NCI-H1436 treated with DMSO at 0.1 percent for 48 hours (cell line): ENCODE results near the gene PRKAR1B.

Experiments used
- DNase-seq: peaks from one replicate; lab custom pipeline; 2025; lab: John Stamatoyannopoulos, UW

Gene PRKAR1B

GRCh38 chr7:519484-520390 is 207.3 kb downstream of the PRKAR1B start, which contains the start of gene PDGFA:
Gene PDGFA, minus strand, starts transcription at chr7:519846. Its CDS starts 845 bp downstream, at chr7:519001.
- no peak for DNase-seq

DNA sequence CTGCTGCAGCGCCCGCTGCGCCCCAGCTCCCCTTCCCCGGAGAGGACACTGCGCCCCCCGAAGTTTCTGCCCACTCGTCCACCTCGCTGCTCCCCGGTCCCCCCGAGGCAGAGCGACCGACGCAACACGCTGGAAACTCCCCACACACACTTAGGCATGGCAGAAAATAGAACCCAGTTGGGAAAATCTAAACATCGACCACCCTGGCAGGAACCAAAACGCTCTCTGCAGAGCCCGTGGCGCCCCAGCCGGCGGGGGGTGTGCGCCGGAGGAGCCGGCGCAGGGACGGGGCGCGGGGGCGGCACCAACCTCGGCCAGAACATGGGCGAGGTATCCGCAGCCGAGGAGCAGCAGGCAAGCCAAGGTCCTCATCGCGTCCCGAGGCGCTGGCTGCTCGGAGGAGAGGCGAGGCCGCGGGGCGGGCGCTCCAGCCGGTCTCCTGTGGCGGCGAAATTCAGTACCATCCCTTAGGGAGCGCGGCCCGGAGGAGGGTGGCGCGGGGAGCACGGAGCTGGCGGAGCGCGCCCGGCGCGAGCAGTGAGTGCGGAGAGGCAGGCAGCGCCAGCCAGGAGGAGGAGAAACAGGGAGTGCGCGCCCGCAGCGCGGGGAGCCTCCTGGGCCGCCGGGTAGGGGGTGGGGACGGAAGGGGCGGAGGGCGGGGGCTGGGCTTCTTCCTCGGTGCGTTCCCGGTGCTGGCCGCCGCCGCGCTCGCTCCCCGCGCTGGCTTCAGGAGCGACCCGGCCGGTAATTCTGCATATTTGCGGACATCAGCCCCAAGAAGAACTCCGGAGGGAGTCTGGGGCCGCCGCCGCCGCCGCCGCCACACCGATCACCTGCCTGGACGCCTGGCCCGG is 208.2 kb downstream of the PRKAR1B start:
- no peak for DNase-seq

- DNase-seq: no peak
These were observed 209.1 kb downstream of the PRKAR1B start for GRCh38 chr7:517774-518629.

DNA sequence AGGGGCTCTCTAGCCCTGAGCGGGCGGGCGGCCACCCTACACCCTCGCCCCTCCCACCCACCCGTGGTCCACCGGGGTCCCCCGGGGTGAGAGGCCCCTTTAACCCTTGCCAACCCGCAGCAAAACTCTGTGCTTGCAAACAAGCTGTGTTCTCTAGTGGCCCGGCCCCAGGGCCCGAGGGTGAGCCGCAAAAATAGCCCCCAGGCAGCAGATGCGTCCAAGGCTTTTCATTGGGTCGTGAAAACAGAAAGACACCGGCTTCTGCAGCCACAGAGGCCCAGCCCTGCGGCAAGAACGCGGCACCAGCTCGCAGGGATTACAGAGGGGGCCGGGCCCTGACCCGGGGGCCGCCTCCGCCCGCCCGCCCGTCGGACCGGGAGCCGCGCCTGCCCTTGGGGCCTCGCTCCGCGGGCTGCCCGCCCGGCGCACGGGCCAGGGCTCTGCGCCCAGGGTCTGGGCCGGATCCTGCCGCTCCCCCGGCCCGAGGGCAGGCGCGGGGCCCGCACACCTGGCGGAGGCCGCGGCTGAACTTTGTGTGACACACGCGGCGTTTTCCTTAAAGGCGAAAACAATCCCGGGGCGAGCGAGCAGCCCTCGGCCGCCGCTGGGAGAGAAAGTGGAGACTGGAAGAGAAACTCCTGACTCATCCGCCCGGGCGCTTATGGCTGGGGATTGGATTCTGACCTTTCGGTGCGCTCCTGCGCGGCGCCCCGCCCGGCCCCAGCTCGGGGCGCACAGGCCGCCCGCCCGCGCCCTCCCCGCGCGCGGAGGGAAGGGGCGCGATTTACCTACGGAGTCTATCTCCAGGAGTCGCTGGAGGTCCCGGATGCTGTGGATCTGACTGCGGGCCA is 210.2 kb downstream of the PRKAR1B start:
- no peak for DNase-seq

DNA sequence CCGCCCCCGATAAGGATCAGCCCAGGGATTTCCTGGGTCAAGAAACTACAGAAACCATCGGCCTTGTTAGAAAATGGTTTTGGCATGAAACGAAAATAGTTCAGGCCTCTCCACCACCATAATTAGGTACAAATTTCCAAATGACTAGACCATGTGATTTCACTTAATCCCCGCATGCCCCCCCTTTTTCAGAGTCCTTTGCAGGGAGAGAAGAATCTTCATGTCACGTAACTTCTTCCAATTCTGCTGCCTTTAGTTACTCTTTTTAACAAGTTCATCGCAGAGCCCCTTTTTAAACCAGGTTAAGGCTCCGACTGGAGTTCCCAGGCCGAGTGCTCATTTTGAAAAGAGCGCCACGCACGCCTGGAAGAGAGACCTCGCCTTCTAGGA is 210.9 kb downstream of the PRKAR1B start:
- no peak for DNase-seq

DNA sequence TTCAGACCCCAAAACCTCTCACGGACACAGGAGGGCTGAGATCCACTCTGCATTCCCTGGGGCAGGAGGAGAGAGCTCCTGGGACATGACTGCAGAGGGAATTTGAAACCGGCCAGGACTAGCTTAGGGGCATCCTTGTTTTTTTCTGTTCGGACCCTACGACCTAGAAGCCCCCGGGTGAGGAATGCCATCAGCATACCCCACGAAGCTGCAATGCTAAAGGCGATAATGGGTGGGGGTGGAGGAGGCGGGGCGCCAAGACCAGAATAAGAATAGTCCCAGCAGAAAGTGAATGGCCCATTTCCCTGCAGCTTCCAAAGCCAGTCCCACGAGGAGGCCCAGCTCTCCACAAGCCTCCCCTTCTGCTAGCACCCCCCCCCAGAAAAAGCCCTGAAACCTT is 211.5 kb downstream of the PRKAR1B start:
- no peak for DNase-seq

DNA sequence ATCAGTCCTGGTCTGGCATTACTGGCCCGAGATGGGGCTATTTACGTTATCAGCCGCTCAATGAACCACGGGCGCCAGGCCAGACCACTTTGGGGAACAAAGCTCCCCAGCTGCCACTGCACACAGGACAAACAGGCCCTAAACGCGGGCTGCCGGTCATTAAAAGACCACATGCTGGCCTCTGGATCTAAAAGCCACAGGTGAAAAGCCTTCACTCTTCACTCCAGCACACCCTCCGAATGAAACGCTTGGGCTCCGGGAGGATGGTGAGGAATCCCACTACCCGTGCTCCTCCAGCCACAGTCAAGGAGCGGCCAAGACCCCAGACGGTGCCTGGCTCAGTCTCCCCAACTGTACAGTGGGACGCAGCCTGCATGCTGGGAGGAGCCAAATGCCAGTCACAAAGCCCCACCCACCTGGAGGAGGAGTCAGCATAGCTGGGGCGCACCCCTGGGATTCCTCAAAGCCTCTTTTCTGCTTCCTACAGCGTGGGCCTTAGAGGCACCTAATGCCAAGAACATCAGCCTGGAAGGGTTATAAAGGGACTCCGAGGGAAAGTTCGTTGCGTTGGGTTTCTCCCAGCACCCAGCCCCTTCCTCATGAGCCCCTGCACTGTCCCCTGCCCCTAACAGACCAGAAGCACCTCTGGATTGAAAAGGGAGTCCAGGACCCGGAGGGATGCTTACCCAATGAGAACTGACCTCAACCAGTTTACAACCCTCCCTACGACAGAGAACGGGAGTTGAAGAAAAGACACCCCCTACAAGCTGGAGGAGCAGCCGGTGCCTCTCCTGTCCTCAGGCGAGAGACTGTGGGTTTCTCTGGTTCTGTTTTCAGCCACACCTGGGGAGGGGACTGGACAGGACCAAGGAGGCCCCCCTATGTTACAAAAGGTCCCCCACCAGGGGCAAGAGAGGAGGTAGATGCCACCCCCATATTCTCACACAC is 212.2 kb downstream of the PRKAR1B start:
- DNase-seq: no peak

GRCh38 chr7:514242-514641 is 212.8 kb downstream of the PRKAR1B start:
- DNase-seq: no peak

- no peak for DNase-seq
These were observed 213.4 kb downstream of the PRKAR1B start for GRCh38 chr7:513521-514166.

- DNase-seq: no peak
These were observed 214.4 kb downstream of the PRKAR1B start for GRCh38 chr7:512541-513311.

DNA sequence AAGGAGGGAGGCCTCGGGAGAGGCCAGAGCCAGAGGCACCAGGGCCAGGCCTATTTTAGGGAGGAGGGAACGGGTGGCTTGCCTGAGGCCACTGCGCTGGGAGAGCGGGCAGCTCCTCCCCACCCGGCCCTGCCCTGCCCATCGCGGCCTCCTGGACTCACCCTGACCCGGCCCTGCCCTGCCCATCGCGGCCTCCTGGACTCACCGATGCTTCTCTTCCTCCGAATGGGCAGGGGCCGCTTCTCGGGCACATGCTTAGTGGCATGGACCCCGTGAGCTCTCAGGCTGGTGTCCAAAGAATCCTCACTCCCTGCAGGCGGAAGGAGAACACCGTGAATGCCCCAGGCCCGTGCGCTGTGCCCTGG is 215.0 kb downstream of the PRKAR1B start:
- DNase-seq: no peak

- no peak for DNase-seq
These were observed 215.5 kb downstream of the PRKAR1B start for GRCh38 chr7:511476-512145.

DNA sequence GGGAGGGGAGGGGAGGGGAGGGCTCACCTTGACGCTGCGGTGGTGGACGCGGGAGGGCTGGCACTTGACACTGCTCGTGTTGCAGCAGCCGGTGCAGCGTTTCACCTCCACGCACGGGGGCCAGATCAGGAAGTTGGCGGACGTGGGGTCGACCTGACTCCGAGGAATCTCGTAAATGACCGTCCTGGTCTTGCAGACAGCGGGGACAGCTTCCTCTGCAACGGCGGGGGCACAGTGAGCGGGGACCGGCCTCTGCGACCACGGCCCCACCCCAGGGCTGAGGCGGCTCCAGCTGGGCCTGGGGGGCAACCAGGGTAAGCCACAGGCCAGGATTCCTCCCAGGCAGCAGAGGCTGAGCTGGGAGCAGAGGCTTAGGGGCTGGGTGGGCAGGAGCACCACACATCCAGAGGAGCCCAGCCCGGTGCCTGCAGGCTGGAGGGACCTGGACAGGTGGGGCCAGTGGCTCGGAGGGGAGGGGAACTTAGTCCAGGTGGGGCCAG is 216.2 kb downstream of the PRKAR1B start:
- no peak for DNase-seq

- DNase-seq: no peak
These were observed 217.0 kb downstream of the PRKAR1B start for GRCh38 chr7:510131-510481.

GRCh38 chr7:509426-510130 is 217.5 kb downstream of the PRKAR1B start:
- no peak for DNase-seq

DNA sequence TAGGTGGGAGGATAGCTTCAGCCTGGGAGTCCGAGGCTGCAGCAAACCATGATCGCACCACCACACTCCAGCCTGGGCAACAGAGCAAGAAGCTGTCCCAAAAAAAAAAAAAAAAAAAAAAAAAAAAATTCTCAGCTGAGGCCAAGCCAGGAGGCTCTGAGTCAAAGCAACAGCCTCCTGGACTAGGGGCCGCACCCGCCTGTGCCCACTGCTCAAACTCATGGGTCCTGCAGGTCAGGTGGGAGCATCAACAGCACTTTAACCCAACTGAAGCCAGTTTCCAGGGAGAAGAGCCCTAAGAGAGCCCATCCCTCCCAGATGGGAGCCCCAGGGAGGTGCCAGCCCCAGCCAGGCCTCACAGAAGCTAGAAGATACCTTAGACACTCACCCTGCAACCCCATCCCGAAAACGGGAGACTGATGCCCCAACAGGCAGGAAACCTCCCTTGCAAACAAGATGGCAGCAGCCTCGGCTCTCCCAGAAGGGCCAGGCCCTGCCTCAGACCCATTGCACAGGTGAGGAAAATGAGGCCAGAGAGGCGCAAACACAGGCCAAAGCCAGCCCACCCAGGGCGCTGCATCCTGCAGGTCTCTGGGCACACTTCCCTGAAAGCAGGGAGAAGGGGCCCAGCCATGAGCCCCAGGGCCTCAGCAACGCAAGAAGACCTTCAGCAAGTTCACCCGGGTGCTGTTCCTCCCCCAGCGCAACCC is 218.5 kb downstream of the PRKAR1B start:
- no peak for DNase-seq
